IMR-90 (cell line): ENCODE data around the gene POLR1G.

Experiments used
- CEBPB ChIP-seq: IDR thresholded peaks from 2 replicates; pipeline ENCODE4 v1.6.1; 2012; ENCODE audit warnings: low read depth, low read length, improper control_type of control experiment
- CHD1 ChIP-seq: IDR thresholded peaks from 2 replicates; pipeline ENCODE4 v1.6.1; 2012; ENCODE audit warnings: low read depth, low read length, improper control_type of control experiment
- CTCF ChIP-seq: conservative IDR thresholded peaks from 2 replicates; pipeline ENCODE4 v1.5.1; 2012; ENCODE audit warnings: mild to moderate bottlenecking, low read depth, low read length, improper control_type of control experiment
- ELK1 ChIP-seq: fragments of 150-350 bp; IDR thresholded peaks from 2 replicates; pipeline ENCODE4 v1.6.1; 2016; ENCODE audit warnings: low read depth, mild to moderate bottlenecking, low read length, moderate library complexity, borderline replicate concordance
- MXI1 ChIP-seq: IDR thresholded peaks from 2 replicates; pipeline ENCODE4 v1.6.1; 2012; ENCODE audit warnings: low read depth, mild to moderate bottlenecking, low read length, moderate library complexity, borderline replicate concordance
- POLR2A ChIP-seq: IDR thresholded peaks from 2 replicates; pipeline ENCODE4 v1.6.1; 2012; ENCODE audit warnings: mild to moderate bottlenecking, low read depth, low read length
- RAD21 ChIP-seq: IDR thresholded peaks from 2 replicates; pipeline ENCODE4 v1.6.1; 2012; ENCODE audit warnings: low read length, improper control_type of control experiment
- RCOR1 ChIP-seq: IDR thresholded peaks from 2 replicates; pipeline ENCODE4 v1.6.1; 2012; ENCODE audit warnings: mild to moderate bottlenecking, low read length, improper control_type of control experiment; ENCODE audit not compliant: insufficient replicate concordance
- RFX5 ChIP-seq: IDR thresholded peaks from 2 replicates; pipeline ENCODE4 v1.8.0; 2012; ENCODE audit warnings: low read depth, mild to moderate bottlenecking, low read length, moderate library complexity
- SMC3 ChIP-seq: fragments of 150-350 bp; IDR thresholded peaks from 2 replicates; pipeline ENCODE4 v1.6.1; 2016; ENCODE audit warnings: low read depth, mild to moderate bottlenecking, antibody characterized with exemption, low read length, moderate library complexity
- USF2 ChIP-seq: fragments of 150-350 bp; IDR thresholded peaks from 2 replicates; pipeline ENCODE4 v1.6.1; 2017; ENCODE audit warnings: mild to moderate bottlenecking, antibody characterized with exemption, low read length, low read depth

- TF ChIP-seq POLR2A (no peak), CTCF (no peak), CHD1 (no peak), RAD21 (no peak), USF2 (no peak), ELK1 (no peak), SMC3 (no peak), CEBPB (no peak), MXI1 (no peak), RCOR1 (no peak), RFX5 (no peak)
Measured at GRCh38 chr19:45437328-45437727, 30.9 kb downstream of the POLR1G start.
